ENCODE data around the gene AATF.

Gene AATF

DNA sequence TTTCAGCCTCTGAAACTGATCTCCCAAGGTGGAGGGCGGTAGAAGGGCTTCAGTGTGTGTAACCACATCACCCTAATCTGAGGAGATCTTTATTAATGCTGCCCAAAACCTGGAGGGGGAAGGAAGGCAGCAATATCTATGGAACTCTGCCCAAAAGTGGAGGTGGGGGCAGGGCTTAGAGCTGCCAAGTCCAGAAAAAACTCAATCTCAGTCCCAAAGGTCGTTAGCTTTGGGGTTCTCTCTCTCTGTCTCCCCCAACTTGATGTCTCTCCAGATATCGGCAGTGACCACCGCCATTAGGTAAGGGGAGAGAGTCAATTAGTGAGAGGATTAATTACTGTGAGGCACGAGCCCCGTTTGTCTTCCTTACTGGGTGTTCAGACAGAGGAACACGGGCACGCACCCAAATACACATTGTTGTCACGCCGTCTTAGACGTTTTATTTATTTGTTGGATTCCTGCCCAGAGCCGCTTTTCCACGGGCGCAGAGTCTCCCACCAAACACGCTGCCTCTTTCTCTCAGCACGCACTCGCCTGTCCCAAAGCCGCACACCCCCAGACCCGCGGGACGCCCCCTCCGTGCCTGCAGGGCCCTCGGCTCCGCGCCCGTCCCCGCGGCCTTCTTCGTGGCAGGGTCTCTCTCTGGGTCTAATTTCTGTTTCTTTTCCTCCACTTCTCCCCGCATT is 16.9 kb upstream of the AATF start:
- Histone ChIP-seq H3K36me3 (ENCODE audit: insufficient read depth, insufficient read length, low read length) (no peaks in the 10 kb centered on the region), H3K27me3 (ENCODE audit: insufficient read depth, insufficient read length) (peaks cover 80% of the 10 kb centered on the region), H3K4me3 (ENCODE audit: insufficient read length, low read depth) (no peak overlapping the region), H3K4me1 (ENCODE audit: insufficient read depth, insufficient read length) (peaks cover 18% of the 10 kb centered on the region), H3K9me3 (ENCODE audit: insufficient read depth, low read length) (no peaks in the 10 kb centered on the region), H3K9ac (ENCODE audit: insufficient read length, low read depth) (no peak overlapping the region)
- DNase-seq (ENCODE audit: low read depth, low spot score), result no peak
- TF ChIP-seq SUZ12 (IDR thresholded peaks at IDR 0.05; ENCODE audit: extremely low read depth, insufficient read depth, insufficient read length) (no peak), ZNF274 (IDR thresholded peaks at IDR 0.05; ENCODE audit: low read depth, low read length) (no peak), YY1 (IDR thresholded peaks at IDR 0.05; ENCODE audit: insufficient read depth, insufficient read length) (no peak)

DNA sequence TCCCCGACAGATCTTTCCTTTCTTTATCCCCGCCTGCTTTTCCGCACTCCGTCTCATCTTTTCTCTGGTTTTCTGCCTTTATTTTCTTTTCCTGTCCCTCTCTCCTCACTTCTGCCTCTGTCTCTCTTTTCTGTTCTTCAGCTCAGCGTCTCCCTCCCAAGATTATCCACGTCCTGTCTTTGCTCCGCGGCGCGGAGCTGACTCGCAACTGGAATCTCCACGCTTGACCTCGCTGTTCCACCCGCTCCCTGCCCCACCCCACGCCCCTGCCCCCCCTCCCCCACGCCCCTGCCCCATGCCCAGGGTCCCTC is 16.4 kb upstream of the AATF start:
- TF ChIP-seq YY1 (IDR thresholded peaks at IDR 0.05; ENCODE audit: insufficient read depth, insufficient read length), result no peak
- TF ChIP-seq SUZ12 (IDR thresholded peaks at IDR 0.05; ENCODE audit: extremely low read depth, insufficient read depth, insufficient read length), result no peak
- TF ChIP-seq ZNF274 (IDR thresholded peaks at IDR 0.05; ENCODE audit: low read depth, low read length), result no peak
- Histone ChIP-seq H3K27me3 (ENCODE audit: insufficient read depth, insufficient read length) (peaks cover 85% of the 10 kb centered on the region), H3K9ac (ENCODE audit: insufficient read length, low read depth) (no peak overlapping the region), H3K4me1 (ENCODE audit: insufficient read depth, insufficient read length) (peaks cover 18% of the 10 kb centered on the region), H3K9me3 (ENCODE audit: insufficient read depth, low read length) (no peaks in the 10 kb centered on the region), H3K36me3 (ENCODE audit: insufficient read depth, insufficient read length, low read length) (no peaks in the 10 kb centered on the region), H3K4me3 (ENCODE audit: insufficient read length, low read depth) (no peak overlapping the region)
- no peak for DNase-seq (ENCODE audit: low read depth, low spot score)

DNA sequence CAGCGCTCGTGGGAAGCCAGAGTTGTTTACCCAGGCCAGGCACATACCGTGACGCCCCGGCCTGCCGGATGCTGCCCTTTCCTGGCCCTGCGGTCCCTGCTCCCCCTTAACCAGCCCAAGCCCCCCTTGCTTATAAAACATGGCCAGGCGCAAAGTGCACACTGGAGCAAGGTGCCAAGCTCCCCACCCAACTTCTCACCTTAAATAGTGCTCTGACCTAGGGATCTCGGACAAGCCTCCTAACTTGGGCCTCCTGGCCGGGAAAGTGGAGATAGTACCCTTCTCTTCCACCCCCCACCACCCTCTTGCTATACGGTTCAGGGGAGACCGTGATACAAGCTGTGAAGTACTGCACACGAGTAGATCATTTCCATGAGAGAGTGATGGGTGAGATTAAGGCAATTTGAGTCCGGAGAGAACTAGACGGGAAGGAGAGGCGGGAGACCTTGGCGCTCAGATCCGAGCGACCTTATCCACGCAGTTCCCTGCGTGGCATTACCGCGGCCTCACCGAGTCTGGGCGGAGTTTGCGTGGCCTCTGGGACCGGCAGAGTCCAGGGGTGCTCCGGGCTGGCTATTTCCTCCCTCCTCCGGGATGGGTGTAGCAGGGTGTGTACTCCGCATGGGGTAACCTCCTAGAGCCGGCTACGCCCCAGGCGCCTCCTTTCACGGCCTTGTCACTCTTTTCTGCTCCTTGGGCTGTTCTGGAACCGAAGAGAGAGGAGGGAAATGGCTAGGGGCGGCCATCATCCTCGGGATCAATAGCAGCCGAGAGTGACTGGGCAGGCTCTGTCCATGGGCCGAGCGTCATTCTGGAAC is 15.9 kb upstream of the AATF start:
- no peak overlapping the region for H3K9ac ChIP-seq (ENCODE audit: insufficient read length, low read depth)
- H3K9me3 ChIP-seq (ENCODE audit: insufficient read depth, low read length), result no peaks in the 10 kb centered on the region
- DNase-seq (ENCODE audit: low read depth, low spot score), result no peak
- peaks cover 18% of the 10 kb centered on the region for H3K4me1 ChIP-seq (ENCODE audit: insufficient read depth, insufficient read length)
- no peaks in the 10 kb centered on the region for H3K36me3 ChIP-seq (ENCODE audit: insufficient read depth, insufficient read length, low read length)
- TF ChIP-seq SUZ12 (IDR thresholded peaks at IDR 0.05; ENCODE audit: extremely low read depth, insufficient read depth, insufficient read length), result no peak
- no peak for TF ChIP-seq YY1 (IDR thresholded peaks at IDR 0.05; ENCODE audit: insufficient read depth, insufficient read length)
- no peak for TF ChIP-seq ZNF274 (IDR thresholded peaks at IDR 0.05; ENCODE audit: low read depth, low read length)
- peaks cover 91% of the 10 kb centered on the region for H3K27me3 ChIP-seq (ENCODE audit: insufficient read depth, insufficient read length)
- no peak overlapping the region for H3K4me3 ChIP-seq (ENCODE audit: insufficient read length, low read depth)

DNA sequence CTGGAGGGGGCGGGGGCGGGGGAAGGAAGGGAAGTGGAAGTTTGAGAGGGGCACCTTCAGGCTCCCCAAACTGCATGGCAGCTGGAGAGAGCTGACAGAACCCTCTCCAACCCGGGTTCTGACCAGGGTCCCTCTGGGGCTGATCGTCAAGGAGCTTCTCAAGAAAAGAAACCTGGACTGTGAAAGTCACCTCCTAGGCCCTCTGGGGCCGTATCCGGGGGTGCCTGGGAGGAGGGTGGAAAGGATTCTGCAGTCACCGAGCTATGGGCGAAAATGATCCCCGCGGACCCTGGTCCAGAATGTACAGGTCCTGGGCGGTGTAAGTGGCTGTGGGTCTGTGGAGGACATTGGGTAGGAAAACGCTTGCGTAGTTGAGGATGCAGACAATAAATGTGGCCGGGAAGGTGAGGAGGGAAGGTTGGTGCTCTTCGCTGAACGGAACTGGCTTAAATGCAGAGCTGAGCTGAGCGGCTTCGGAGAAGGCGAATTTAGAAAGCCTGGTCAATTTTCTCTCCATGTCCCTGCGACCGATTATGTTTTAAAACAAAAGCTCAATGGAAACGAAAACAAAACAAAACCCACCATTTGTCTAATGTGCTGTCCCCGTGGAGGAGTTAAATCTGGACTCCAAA is 15.1 kb upstream of the AATF start:
- H3K4me1 ChIP-seq (ENCODE audit: insufficient read depth, insufficient read length), result peaks cover 18% of the 10 kb centered on the region
- H3K9me3 ChIP-seq (ENCODE audit: insufficient read depth, low read length), result no peaks in the 10 kb centered on the region
- DNase-seq (ENCODE audit: low read depth, low spot score), result no peak
- peak overlapping the region; percentile 32 for H3K9ac ChIP-seq (ENCODE audit: insufficient read length, low read depth)
- H3K4me3 ChIP-seq (ENCODE audit: insufficient read length, low read depth), result no peak overlapping the region
- H3K27me3 ChIP-seq (ENCODE audit: insufficient read depth, insufficient read length), result peaks cover 98% of the 10 kb centered on the region
- no peak for TF ChIP-seq ZNF274 (IDR thresholded peaks at IDR 0.05; ENCODE audit: low read depth, low read length)
- no peak for TF ChIP-seq YY1 (IDR thresholded peaks at IDR 0.05; ENCODE audit: insufficient read depth, insufficient read length)
- TF ChIP-seq SUZ12 (IDR thresholded peaks at IDR 0.05; ENCODE audit: extremely low read depth, insufficient read depth, insufficient read length), result no peak
- no peaks in the 10 kb centered on the region for H3K36me3 ChIP-seq (ENCODE audit: insufficient read depth, insufficient read length, low read length)

DNA sequence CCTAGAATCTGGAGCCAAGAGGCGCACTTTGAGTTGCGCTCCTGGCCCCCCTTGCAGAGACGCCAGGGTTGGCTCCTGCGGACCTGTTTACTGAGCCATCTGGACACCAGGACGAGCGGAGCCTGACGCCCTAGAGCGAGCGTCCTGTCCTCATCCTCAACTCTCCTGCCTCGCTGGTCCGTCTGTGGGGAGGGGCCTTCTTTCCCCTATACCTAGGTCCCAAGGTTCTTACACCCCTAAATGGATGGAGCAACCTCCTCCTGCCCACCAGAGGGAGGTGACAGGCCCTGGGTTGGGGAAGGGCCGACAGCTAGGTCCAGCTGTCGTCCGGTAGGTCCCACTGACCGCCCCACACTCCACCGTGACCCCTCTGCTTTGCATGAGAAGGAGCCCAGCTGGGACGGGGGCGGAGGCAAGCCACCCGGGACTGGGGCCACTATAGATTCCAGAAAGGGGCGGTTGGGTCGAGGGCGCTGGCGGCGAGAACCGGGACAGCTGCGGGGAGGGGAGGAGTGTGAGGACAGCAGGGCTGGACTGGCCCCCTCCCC is 14.5 kb upstream of the AATF start:
- Histone ChIP-seq H3K9ac (ENCODE audit: insufficient read length, low read depth) (peak overlapping the region; percentile 42), H3K27me3 (ENCODE audit: insufficient read depth, insufficient read length) (peaks cover 100% of the 10 kb centered on the region), H3K4me1 (ENCODE audit: insufficient read depth, insufficient read length) (peaks cover 18% of the 10 kb centered on the region), H3K9me3 (ENCODE audit: insufficient read depth, low read length) (no peaks in the 10 kb centered on the region), H3K4me3 (ENCODE audit: insufficient read length, low read depth) (peak overlapping the region; percentile 25), H3K36me3 (ENCODE audit: insufficient read depth, insufficient read length, low read length) (no peaks in the 10 kb centered on the region)
- TF ChIP-seq ZNF274 (IDR thresholded peaks at IDR 0.05; ENCODE audit: low read depth, low read length) (no peak), SUZ12 (IDR thresholded peaks at IDR 0.05; ENCODE audit: extremely low read depth, insufficient read depth, insufficient read length) (peak; percentile 58), YY1 (IDR thresholded peaks at IDR 0.05; ENCODE audit: insufficient read depth, insufficient read length) (no peak)
- no peak for DNase-seq (ENCODE audit: low read depth, low spot score)

DNA sequence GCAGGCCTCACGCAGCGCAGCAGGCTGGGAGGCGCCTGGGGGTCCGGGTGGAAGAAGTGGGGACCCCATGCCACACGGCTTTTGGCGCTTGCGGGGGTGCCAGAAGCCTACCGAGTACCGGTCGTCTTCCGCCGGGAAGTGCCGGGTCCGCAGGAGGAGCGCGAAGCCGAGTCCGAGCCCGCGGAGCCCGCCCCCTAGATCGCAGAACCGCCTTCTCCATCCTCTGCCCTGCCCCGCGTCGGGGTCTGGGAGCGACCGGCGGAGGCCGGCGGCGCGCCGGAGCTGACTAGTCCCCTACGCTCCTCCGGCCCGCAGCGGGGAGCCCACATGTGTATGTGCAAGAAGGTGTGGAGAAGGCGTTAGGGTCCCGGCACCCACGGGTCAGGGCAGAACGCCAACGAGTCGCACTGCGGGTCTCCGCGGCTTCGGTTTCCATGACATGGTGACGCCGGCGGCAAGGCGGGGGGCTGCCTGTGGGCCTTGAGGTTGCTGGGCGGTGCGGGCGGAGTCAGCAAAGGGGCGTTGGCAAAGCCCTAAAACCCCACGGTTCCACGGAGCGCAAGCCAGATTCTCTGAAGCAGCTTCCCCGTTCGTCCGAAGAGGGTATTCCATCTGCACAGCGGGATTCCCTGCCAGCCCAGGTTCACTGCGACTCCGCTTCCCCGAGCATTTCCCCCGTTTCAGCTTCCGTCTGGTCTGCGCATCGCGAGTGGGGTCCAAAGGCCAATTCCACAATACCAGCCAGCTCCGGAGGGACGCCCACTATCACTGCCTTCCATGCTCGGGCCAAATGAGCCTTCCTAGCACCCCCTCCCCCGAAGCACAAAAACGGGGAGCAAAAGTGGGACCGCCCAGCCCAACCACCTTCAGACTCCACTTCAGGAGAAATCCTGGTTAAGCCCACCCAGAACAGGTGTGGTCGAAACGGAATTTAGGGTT is 13.8 kb upstream of the AATF start:
- Histone ChIP-seq H3K9me3 (ENCODE audit: insufficient read depth, low read length) (no peaks in the 10 kb centered on the region), H3K4me3 (ENCODE audit: insufficient read length, low read depth) (peak overlapping the region; percentile 25), H3K4me1 (ENCODE audit: insufficient read depth, insufficient read length) (peaks cover 18% of the 10 kb centered on the region), H3K9ac (ENCODE audit: insufficient read length, low read depth) (peak overlapping the region; percentile 42), H3K36me3 (ENCODE audit: insufficient read depth, insufficient read length, low read length) (no peaks in the 10 kb centered on the region), H3K27me3 (ENCODE audit: insufficient read depth, insufficient read length) (peaks cover 100% of the 10 kb centered on the region)
- TF ChIP-seq ZNF274 (IDR thresholded peaks at IDR 0.05; ENCODE audit: low read depth, low read length) (no peak), YY1 (IDR thresholded peaks at IDR 0.05; ENCODE audit: insufficient read depth, insufficient read length) (no peak), SUZ12 (IDR thresholded peaks at IDR 0.05; ENCODE audit: extremely low read depth, insufficient read depth, insufficient read length) (peak; percentile 56)
- DNase-seq (ENCODE audit: low read depth, low spot score), result no peak
